Esophagus muscularis mucosa (tissue), 4 donors: ENCODE data around the gene MAN1A1. TPM values are rescaled to one million over a fixed set of nuclear protein-coding genes. Genes with fewer than 3 reads are reported as not detected.
A peak's percentile ranks its signal among the peaks of the same experiment; 100 is the strongest.

Experiments
- DNase-seq: peaks from one replicate; pipeline ENCODE4 v3.0.0-alpha.2; 2017; ENCODE audit errors: extremely low spot score
- H3K27ac ChIP-seq, 4 donors: fragments of 200-600 bp; sonication (generic); replicated peaks in 1 of 4; 1 replicate in 3 of 4; 2 replicates in 1 of 4; pipeline ENCODE4 v1.5.1; 2016 to 2019; ENCODE audit warnings: mild to moderate bottlenecking in 1 of 4
- H3K27me3 ChIP-seq, 4 donors: fragments of 200-600 bp; sonication (generic); one replicate each; pipeline versions ENCODE4 v1.5.1 to v1.6.0; 2016 to 2019
- H3K36me3 ChIP-seq, 4 donors: fragments of 200-600 bp; sonication (generic); one replicate each; pipeline ENCODE4 v1.5.1; 2016 to 2019
- H3K4me1 ChIP-seq, 4 donors: fragments of 200-600 bp; sonication (generic); one replicate each; pipeline ENCODE4 v1.5.1; 2016 to 2019
- H3K4me3 ChIP-seq, 4 donors: fragments of 200-600 bp; sonication (generic); 1 replicate in 2 of 4; 2 replicates in 2 of 4; pipeline ENCODE4 v1.5.1; 2016 to 2019; ENCODE audit warnings: mild to moderate bottlenecking in 4 of 4, moderate library complexity in 1 of 4
- H3K9me3 ChIP-seq, 4 donors: fragments of 200-600 bp; sonication (generic); 1 replicate in 3 of 4; 2 replicates in 1 of 4; pipeline ENCODE4 v1.5.1; 2016 to 2019
- CTCF ChIP-seq, 3 experiments: fragments of 200-600 bp in 2 of 3; fragments of 450-650 bp in 1 of 3; sonication (generic) in 2 of 3; IDR thresholded peaks; one replicate each; pipeline ENCODE4 v1.5.1; 2017 to 2019; ENCODE audit warnings: antibody characterized with exemption in 3 of 3, mild to moderate bottlenecking in 2 of 3, moderate library complexity in 1 of 3
- EP300 ChIP-seq: sonication (generic); formaldehyde crosslinking; IDR thresholded peaks from one replicate; pipeline ENCODE4 v1.6.1; 2017; ENCODE audit warnings: antibody characterized with exemption
- POLR2A ChIP-seq: fragments of 450-650 bp; IDR thresholded peaks from one replicate; pipeline ENCODE4 v1.6.1; 2017; ENCODE audit warnings: antibody characterized with exemption, moderate library complexity, mild to moderate bottlenecking, low read depth
- POLR2AphosphoS5 ChIP-seq, 2 donors: sonication (generic); formaldehyde crosslinking; IDR thresholded peaks; one replicate each; pipeline ENCODE4 v1.6.1; 2017; ENCODE audit warnings: antibody characterized with exemption in 2 of 2
- WGBS: methylation state at CpG from one replicate; pipeline ENCODE4 v1.1.5; 2018; 5-methylcytosine and 5-hydroxymethylcytosine counted together
- intact Hi-C: fragments of 100-400 bp; cut with DNase I; formaldehyde crosslinking; loops from one replicate; pipeline ENCODE4 v1.15.1; 2023
- small RNA-seq, 3 donors: library from RNA; depleted of rRNA; stranded (forward); fragments of <200 nt; gene quantifications; one replicate each; pipeline ENCODE3, GENCODE V24; 2016
- total RNA-seq, 4 donors: library from RNA; depleted of rRNA; stranded (reverse); fragments of >200 nt; gene quantifications; one replicate each; pipeline versions ENCODE4 v1.1.0 to v1.2.1, GENCODE V29; 2016

Gene MAN1A1
- total RNA-seq, 4 donors from 2014 or later: 79.4 to 125 (median 101) TPM

GRCh38 chr6:119129148-119129967, 220.2 kb downstream of the MAN1A1 start:
- no peak overlapping the region for H3K27ac ChIP-seq
- no peak overlapping the region for H3K4me3 ChIP-seq
- no peaks in the 10 kb centered on the region for H3K36me3 ChIP-seq
- TF ChIP-seq EP300 (no peak), POLR2A (no peak), CTCF (IDR thresholded peaks at IDR 0.05) (peak; percentile 68 to 91 (median 82))
- H3K27me3 ChIP-seq: no peaks in the 10 kb centered on the region
- peaks cover 12 to 16% (median 14%) of the 10 kb centered on the region in 4 donors for H3K4me1 ChIP-seq
- peak; percentile 5 for DNase-seq
- intact Hi-C loops: no loop called here
- 23% methylated on average over 4 of the region's 4 CpGs for WGBS
- no peaks in the 10 kb centered on the region for H3K9me3 ChIP-seq

- DNase-seq: no peak
- WGBS: 74% methylated on average over 2 of the region's 2 CpGs
- Histone ChIP-seq H3K27ac (no peak overlapping the region), H3K4me3 (no peak overlapping the region), H3K36me3 (no peaks in the 10 kb centered on the region), H3K27me3 (no peaks in the 10 kb centered on the region), H3K4me1 (peaks cover 12 to 16% (median 14%) of the 10 kb centered on the region in 4 donors), H3K9me3 (no peaks in the 10 kb centered on the region)
- TF ChIP-seq EP300 (no peak), POLR2A (no peak), CTCF (IDR thresholded peaks at IDR 0.05) (no peak), POLR2AphosphoS5 (IDR thresholded peaks at IDR 0.05) (no peak)
- intact Hi-C loops: no loop called here
Observed at GRCh38 chr6:119128252-119128912, 221.2 kb downstream of the MAN1A1 start.

- 95% methylated on average over 1 of the region's 1 CpG for WGBS
- Histone ChIP-seq H3K27ac (no peak overlapping the region), H3K9me3 (no peaks in the 10 kb centered on the region), H3K4me1 (peaks cover 12 to 16% (median 14%) of the 10 kb centered on the region in 4 donors), H3K36me3 (no peaks in the 10 kb centered on the region), H3K27me3 (no peaks in the 10 kb centered on the region), H3K4me3 (no peak overlapping the region)
- TF ChIP-seq POLR2AphosphoS5 (IDR thresholded peaks at IDR 0.05) (no peak), CTCF (IDR thresholded peaks at IDR 0.05) (no peak), EP300 (no peak), POLR2A (no peak)
- intact Hi-C loops: no loop called here
- DNase-seq: no peak
Observed at GRCh38 chr6:119127627-119128026, 221.9 kb downstream of the MAN1A1 start.

Small RNAs within 50 kb of the gene (small RNA-seq; reads per million reads assigned to genes)
- gene AL022722.2: 0 reads per million in 3 donors
- gene RNU6-194P: 0 reads per million in 3 donors
